K562 (cell line): ENCODE data around the gene TRERF1. TPM values are rescaled to one million over a fixed set of nuclear protein-coding genes. Genes with fewer than 3 reads are reported as not detected.

ENCODE experiments used
- ATAC-seq: fragments of 200-7000 bp; cut with Tn5 transposase; 3 replicates; pipeline ENCODE4 v1.9.1; 2020; ENCODE audit warnings: moderate library complexity
- BruUV-seq: library from RNA; stranded (reverse); fragments of 400-500 nt; replicated peaks from 2 replicates; lab custom pipeline; 2021; lab: Mats Ljungman, UMichigan
- CTCF ChIA-PET: fragments of 300-600 bp; formaldehyde crosslinking; extraction: SDS; loops from one replicate; lab custom pipeline; 2021; ENCODE audit warnings: low intra/inter-chr PET ratio; lab: Yijun Ruan, JAX
- POLR2A ChIA-PET: fragments of 300-600, 350-650 bp; sonication (Branson Sonifier 250); formaldehyde crosslinking; extraction: SDS; loops from one replicate; lab custom pipeline; 2021; ENCODE audit warnings: antibody characterized with exemption, inconsistent platforms; lab: Yijun Ruan, JAX
- DNase-seq, 4 experiments: peaks; one replicate each; pipeline versions ENCODE4 v3.0.0 to v3.0.0-alpha.2; 2011 to 2018; ENCODE audit warnings: low spot score in 3 of 4, mixed read lengths in 3 of 4; ENCODE audit errors: extremely low read depth in 1 of 4
- FAIRE-seq: peaks from 2 replicates; lab custom pipeline; 2011; peaks lifted over from hg19 to GRCh38; lab: Jason Lieb, UNC
- H2AFZ ChIP-seq: 2 replicates; pipeline ENCODE4 v1.6.0; 2011; ENCODE audit warnings: low read depth, low read length, control low read depth, inconsistent platforms
- H3K27ac ChIP-seq: fragments of 200-600 bp; 3 replicates; pipeline ENCODE4 v1.8.0; 2011; ENCODE audit warnings: low read depth, mild to moderate bottlenecking, control low read depth, inconsistent platforms, low read length, moderate library complexity, mixed read lengths; ENCODE audit errors: extremely low read depth
- H3K27me3 ChIP-seq, 2 experiments: fragments of 300-600 bp in 1 of 2; 2 replicates in 1 of 2; 3 replicates in 1 of 2; pipeline versions ENCODE4 v1.6.0 to v1.8.0; 2011; ENCODE audit warnings: inconsistent platforms in 2 of 2, low read length in 2 of 2, mild to moderate bottlenecking in 1 of 2, mixed read lengths in 1 of 2, moderate library complexity in 1 of 2; ENCODE audit not compliant: control insufficient read depth in 2 of 2, insufficient read depth in 2 of 2
- H3K36me3 ChIP-seq: fragments of 300-600 bp; 3 replicates; pipeline ENCODE4 v1.8.0; 2011; ENCODE audit warnings: mild to moderate bottlenecking, low read length, inconsistent platforms; ENCODE audit not compliant: control insufficient read depth, insufficient read depth
- H3K4me1 ChIP-seq, 2 experiments: fragments of 200-600 bp in 1 of 2; replicated peaks in 1 of 2; 2 replicates in 1 of 2; 3 replicates in 1 of 2; pipeline versions ENCODE4 v1.5.1 to v1.8.0; 2011; ENCODE audit warnings: inconsistent platforms in 2 of 2, low read length in 2 of 2, mild to moderate bottlenecking in 1 of 2, mixed read lengths in 1 of 2, moderate library complexity in 1 of 2; ENCODE audit not compliant: control insufficient read depth in 2 of 2, insufficient read depth in 2 of 2
- H3K4me2 ChIP-seq: 2 replicates; pipeline ENCODE4 v1.6.1; 2011; ENCODE audit warnings: low read length, control low read depth, inconsistent platforms, mixed read lengths; ENCODE audit not compliant: insufficient read depth
- H3K4me3 ChIP-seq: fragments of 200-600 bp; sonication (generic), shearing (Covaris generic); 2 replicates; pipeline ENCODE4 v1.5.1; 2016; ENCODE audit warnings: control low read depth, inconsistent platforms
- H3K79me2 ChIP-seq: fragments of 200-600 bp; 3 replicates; pipeline ENCODE4 v1.8.0; 2011; ENCODE audit warnings: low read length, inconsistent platforms; ENCODE audit not compliant: control insufficient read depth, insufficient read depth
- H3K9ac ChIP-seq, 2 experiments: 2 replicates each; pipeline versions ENCODE4 v1.6.0 to v1.6.1; 2011; ENCODE audit warnings: low read depth in 2 of 2, low read length in 2 of 2, control low read depth in 1 of 2, inconsistent platforms in 1 of 2, mild to moderate bottlenecking in 1 of 2, mixed read lengths in 1 of 2; ENCODE audit not compliant: insufficient read depth in 1 of 2
- H3K9me1 ChIP-seq: one replicate; pipeline ENCODE4 v1.6.0; 2011; ENCODE audit warnings: inconsistent platforms, mild to moderate bottlenecking, low read length, moderate library complexity; ENCODE audit not compliant: control insufficient read depth, insufficient read depth
- H3K9me3 ChIP-seq: replicated peaks from 2 replicates; pipeline ENCODE4 v1.5.1; 2011; ENCODE audit warnings: low read depth, low read length, inconsistent platforms; ENCODE audit not compliant: control insufficient read depth, insufficient read depth
- H4K20me1 ChIP-seq: replicated peaks from 2 replicates; pipeline ENCODE4 v1.6.1; 2011; ENCODE audit warnings: low read length, inconsistent platforms, mixed read lengths; ENCODE audit not compliant: control insufficient read depth, insufficient read depth
- CHD4 ChIP-seq: fragments of 200-600 bp; sonication (generic); IDR thresholded peaks from 3 replicates; pipeline ENCODE4 v1.6.1; 2012; ENCODE audit warnings: low read depth, mild to moderate bottlenecking, mixed read lengths, low read length, inconsistent platforms; ENCODE audit not compliant: insufficient read depth, insufficient replicate concordance, poor library complexity, severe bottlenecking
- ELF1 ChIP-seq: fragments of 200-800 bp; sonication (Bioruptor generic); IDR thresholded peaks from 2 replicates; pipeline ENCODE4 v1.6.1; 2016; ENCODE audit warnings: missing genetic modification characterization, missing compliant biosample characterization
- LEF1 ChIP-seq: fragments of 450-650 bp; IDR thresholded peaks from 2 replicates; pipeline ENCODE4 v1.6.1; 2016; ENCODE audit warnings: mild to moderate bottlenecking
- POLR2A ChIP-seq: fragments of 450-650 bp; conservative IDR thresholded peaks from 2 replicates; pipeline ENCODE4 v1.6.1; 2016
- SMARCA4 ChIP-seq: fragments of 450-650 bp; IDR thresholded peaks from 2 replicates; pipeline ENCODE4 v1.6.1; 2016
- TAL1 ChIP-seq: fragments of 450-650 bp; IDR thresholded peaks from 2 replicates; pipeline ENCODE4 v1.6.1; 2016; ENCODE audit warnings: mild to moderate bottlenecking
- ZNF121 ChIP-seq: sonication (generic); formaldehyde crosslinking; conservative IDR thresholded peaks from 2 replicates; pipeline ENCODE4 v1.8.0; 2022; ENCODE audit warnings: missing genetic modification reagents
- ZNF124 ChIP-seq: sonication (generic); formaldehyde crosslinking; IDR thresholded peaks from 2 replicates; pipeline ENCODE4 v1.8.1; 2022; ENCODE audit warnings: missing genetic modification reagents
- WGBS: fragments of 100-300 bp; shearing (Covaris generic); methylation state at CpG from one replicate; pipeline ENCODE4 v1.1.6; 2016; ENCODE audit warnings: low coverage, mixed read lengths; ENCODE audit not compliant: insufficient coverage; ENCODE audit errors: missing lambda C conversion rate; 5-methylcytosine and 5-hydroxymethylcytosine counted together
- in situ Hi-C: fragments of 300-500 bp; cut with MboI; formaldehyde crosslinking; loops from 4 replicates; pipeline ENCODE4 v1.15.0; 2018; ENCODE audit warnings: inconsistent platforms, mixed read lengths
- intact Hi-C: fragments of 100-400 bp; cut with micrococcal nuclease; formaldehyde crosslinking; loops from 2 replicates; pipeline ENCODE4 v1.14.2; 2022
- polyA plus RNA-seq, 8 experiments: library from polyadenylated mRNA; depleted of rRNA in 4 of 8; stranded (reverse) in 5 of 8; unstranded in 3 of 8; fragments of >200 nt; fragmentation: Nextera tagmentation in 2 of 8; fragmentation: Illumina TruSeq in 1 of 8; extraction: Ambion mirVana in 2 of 8; extraction: Trizol in 1 of 8; gene quantifications; 2 replicates each; pipeline versions ENCODE4 v1.2.1 to v1.2.3, GENCODE V29; 2011 to 2014; ENCODE audit warnings: inconsistent platforms in 1 of 8, missing spikeins in 1 of 8
- total RNA-seq, 7 experiments: library from RNA; depleted of rRNA in 6 of 7; stranded (reverse); fragments of >200 nt in 6 of 7; fragmentation: Illumina TruSeq in 2 of 7; extraction: Trizol in 2 of 7; gene quantifications; 2 replicates each; pipeline versions ENCODE4 v1.2.1 to v1.2.3, GENCODE V29; 2011 to 2021; ENCODE audit warnings: low replicate concordance in 1 of 7

The TRERF1 gene
- total and polyA plus RNA-seq, 9 of the 15 experiments (the other 6 are each of a cell fraction or from before 2014, with no cell fraction given) = 0.04 to 0.20 (median 0.07) TPM; not detected in 3

- Histone ChIP-seq H3K27ac (no peak overlapping the region), H3K9me3 (no peaks in the 10 kb centered on the region), H3K4me1 (no peaks in the 10 kb centered on the region), H3K79me2 (no peaks in the 10 kb centered on the region), H2AFZ (no peak overlapping the region), H3K9ac (no peak overlapping the region), H3K36me3 (no peaks in the 10 kb centered on the region), H3K27me3 (peaks cover 12 to 26% of the 10 kb centered on the region in 2 experiments), H3K9me1 (no peaks in the 10 kb centered on the region), H4K20me1 (no peaks in the 10 kb centered on the region), H3K4me3 (no peak overlapping the region), H3K4me2 (no peak overlapping the region)
- in situ Hi-C loops (no loop called here), intact Hi-C loops (no loop called here)
- DNase-seq (no peak), ATAC-seq (no peak), FAIRE-seq (peak; percentile 44)
- 0% methylated on average over 4 of the region's 4 CpGs for WGBS
- POLR2A ChIA-PET = interaction anchor here (0.9 to 1.3 kb wide), 3 partner anchors 8 to 75 kb away, joined by 3 read pairs; no protein-coding TSS in a partner anchor
- CTCF ChIA-PET = no interaction called here
- TF ChIP-seq LEF1 = no peak
- TF ChIP-seq POLR2A = no peak
- TF ChIP-seq SMARCA4 = no peak
- TF ChIP-seq CHD4 = no peak
- TF ChIP-seq TAL1 = no peak
- TF ChIP-seq ELF1 (tag) = no peak
- no peak for TF ChIP-seq ZNF121
- no peak for TF ChIP-seq ZNF124 (CRISPR knock-in tag)
- BruUV-seq = no TSS peak
Measured at GRCh38 chr6:42424906-42425474, 26.7 kb downstream of the TRERF1 start.
